ENCODE data around the gene DCAF17.

DNA sequence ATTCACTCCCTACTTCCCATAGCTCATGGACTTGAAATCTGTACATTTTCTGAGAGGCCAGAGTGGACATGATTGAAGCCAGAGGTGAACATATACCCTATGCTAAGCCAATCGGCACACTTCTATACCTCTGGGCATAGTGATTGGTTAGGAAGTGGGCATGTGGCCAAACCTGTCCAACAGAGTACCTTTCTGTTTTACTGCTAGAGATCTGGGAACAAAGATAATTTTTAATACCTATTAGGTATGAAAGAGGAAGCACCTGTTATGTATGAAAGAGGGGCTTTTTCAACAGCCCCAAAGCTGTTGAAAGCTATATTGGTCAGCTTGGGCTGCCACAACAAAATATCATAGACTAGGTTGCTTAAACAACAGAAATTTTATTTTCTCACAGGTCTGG, 28.0 kb upstream of the DCAF17 start:
- TF ChIP-seq CTCF (IDR thresholded peaks at IDR 0.05; ENCODE audit: insufficient read depth, low read depth, low read length) (no peak), EZH2 (IDR thresholded peaks at IDR 0.05; ENCODE audit: insufficient read depth, low read length) (no peak)
